Measurements from ENCODE around the gene ZBTB7C. TPM values are rescaled to one million over a fixed set of nuclear protein-coding genes. Genes with fewer than 3 reads are reported as not detected.

The ZBTB7C gene
- polyA plus RNA-seq, 2 of the 4 experiments (the other 2 are of a cell fraction) = 0.10 to 0.12 TPM

DNA sequence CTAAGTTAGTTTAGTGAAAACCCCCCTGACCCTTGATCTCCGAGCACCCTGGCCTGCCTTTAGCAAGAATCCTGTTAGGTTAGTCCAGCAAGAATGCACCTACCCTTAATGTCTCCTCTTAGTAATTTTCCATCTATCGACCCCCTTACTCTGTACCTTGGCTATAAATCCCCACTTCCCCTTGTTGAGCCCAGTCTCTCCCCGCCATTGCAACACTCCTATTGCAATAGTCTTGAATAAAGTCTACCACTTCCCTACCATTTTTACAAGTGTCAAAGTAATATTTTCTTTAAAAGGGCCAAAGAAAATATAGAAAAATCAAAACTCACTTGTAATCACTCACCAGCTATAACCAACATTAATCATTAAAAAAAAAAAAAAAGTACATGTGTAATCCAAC lies 4.2 kb upstream of the ZBTB7C start (continued):
- TF ChIP-seq, protein P1, sequence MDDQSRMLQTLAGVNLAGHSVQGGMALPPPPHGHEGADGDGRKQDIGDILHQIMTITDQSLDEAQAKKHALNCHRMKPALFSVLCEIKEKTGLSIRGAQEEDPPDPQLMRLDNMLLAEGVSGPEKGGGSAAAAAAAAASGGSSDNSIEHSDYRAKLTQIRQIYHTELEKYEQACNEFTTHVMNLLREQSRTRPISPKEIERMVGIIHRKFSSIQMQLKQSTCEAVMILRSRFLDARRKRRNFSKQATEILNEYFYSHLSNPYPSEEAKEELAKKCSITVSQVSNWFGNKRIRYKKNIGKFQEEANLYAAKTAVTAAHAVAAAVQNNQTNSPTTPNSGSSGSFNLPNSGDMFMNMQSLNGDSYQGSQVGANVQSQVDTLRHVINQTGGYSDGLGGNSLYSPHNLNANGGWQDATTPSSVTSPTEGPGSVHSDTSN (IDR thresholded peaks at IDR 0.05) = no peak
- TF ChIP-seq, protein P2, sequence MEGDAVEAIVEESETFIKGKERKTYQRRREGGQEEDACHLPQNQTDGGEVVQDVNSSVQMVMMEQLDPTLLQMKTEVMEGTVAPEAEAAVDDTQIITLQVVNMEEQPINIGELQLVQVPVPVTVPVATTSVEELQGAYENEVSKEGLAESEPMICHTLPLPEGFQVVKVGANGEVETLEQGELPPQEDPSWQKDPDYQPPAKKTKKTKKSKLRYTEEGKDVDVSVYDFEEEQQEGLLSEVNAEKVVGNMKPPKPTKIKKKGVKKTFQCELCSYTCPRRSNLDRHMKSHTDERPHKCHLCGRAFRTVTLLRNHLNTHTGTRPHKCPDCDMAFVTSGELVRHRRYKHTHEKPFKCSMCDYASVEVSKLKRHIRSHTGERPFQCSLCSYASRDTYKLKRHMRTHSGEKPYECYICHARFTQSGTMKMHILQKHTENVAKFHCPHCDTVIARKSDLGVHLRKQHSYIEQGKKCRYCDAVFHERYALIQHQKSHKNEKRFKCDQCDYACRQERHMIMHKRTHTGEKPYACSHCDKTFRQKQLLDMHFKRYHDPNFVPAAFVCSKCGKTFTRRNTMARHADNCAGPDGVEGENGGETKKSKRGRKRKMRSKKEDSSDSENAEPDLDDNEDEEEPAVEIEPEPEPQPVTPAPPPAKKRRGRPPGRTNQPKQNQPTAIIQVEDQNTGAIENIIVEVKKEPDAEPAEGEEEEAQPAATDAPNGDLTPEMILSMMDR (IDR thresholded peaks at IDR 0.05) = no peak

DNA sequence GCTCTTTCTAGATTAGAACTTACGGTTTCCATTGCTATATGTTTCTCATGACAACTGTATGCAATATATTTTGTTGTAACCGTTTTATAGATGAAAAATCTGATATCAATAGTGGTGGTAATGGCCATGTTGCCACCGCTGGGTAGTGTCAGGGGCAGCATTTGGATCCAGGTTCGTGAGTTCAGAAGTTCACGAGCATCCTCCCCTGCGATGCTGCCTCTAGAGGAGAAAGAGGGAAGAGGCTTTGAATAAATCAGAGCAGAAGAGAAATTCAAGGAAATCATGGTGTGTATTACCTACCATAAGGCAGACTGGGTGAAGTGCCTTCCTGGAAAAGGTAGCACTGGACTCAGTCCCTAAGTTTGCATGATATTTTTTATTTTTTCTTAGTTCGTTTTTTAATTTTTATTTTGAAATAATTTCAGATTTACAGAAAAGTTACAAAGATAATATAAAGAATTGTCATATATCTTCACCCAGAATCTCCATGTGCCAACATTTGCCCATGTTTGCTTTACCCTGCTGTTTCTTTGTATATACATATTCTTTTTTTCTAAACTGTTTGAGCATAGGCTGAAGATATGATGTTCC lies 3.3 kb upstream of the ZBTB7C start:
- WGBS (ENCODE audit: missing lambda C conversion rate) = 10% methylated on average over 7 of the region's 7 CpGs
- H3K27ac ChIP-seq = no peak overlapping the region
- DNase-seq (ENCODE audit: low read depth in 1 of 2, low spot score in 1 of 2) (peak; percentile 53 to 61), FAIRE-seq (no peak), ATAC-seq (peak; percentile 27 to 45; a peak in 4 of 6 replicates)
- ChIA-PET POLR2A (no interaction called here), CTCF (interaction anchor here (0.7 to 2.0 kb wide), 7 partner anchors 9 to 383 kb away, joined by 3 to 6 read pairs (median 4); no protein-coding TSS in a partner anchor)
- no peak overlapping the region for H3K4me3 ChIP-seq
- H3K9me3 ChIP-seq = no peaks in the 10 kb centered on the region
- H3K4me1 ChIP-seq = no peaks in the 10 kb centered on the region
- TF ChIP-seq, protein P2 (IDR thresholded peaks at IDR 0.05) = peak; percentile 44; the same call in 2 of the 3 replicates
- TF ChIP-seq SMC3 (IDR thresholded peaks at IDR 0.05) (0 out of 3 replicates have a peak, but pooled peaks have one; percentile 16), RAD21 (conservative IDR thresholded peaks at IDR 0.05 in 1 of 2, IDR thresholded peaks at IDR 0.05 in 1 of 2) (peak in 1 of 2 experiments; percentile 37; a peak in 2 of 5 replicates), KDM1A (IDR thresholded peaks at IDR 0.05; ENCODE audit: low read depth) (no peak)
- H3K4me2 ChIP-seq = no peak overlapping the region

DNA sequence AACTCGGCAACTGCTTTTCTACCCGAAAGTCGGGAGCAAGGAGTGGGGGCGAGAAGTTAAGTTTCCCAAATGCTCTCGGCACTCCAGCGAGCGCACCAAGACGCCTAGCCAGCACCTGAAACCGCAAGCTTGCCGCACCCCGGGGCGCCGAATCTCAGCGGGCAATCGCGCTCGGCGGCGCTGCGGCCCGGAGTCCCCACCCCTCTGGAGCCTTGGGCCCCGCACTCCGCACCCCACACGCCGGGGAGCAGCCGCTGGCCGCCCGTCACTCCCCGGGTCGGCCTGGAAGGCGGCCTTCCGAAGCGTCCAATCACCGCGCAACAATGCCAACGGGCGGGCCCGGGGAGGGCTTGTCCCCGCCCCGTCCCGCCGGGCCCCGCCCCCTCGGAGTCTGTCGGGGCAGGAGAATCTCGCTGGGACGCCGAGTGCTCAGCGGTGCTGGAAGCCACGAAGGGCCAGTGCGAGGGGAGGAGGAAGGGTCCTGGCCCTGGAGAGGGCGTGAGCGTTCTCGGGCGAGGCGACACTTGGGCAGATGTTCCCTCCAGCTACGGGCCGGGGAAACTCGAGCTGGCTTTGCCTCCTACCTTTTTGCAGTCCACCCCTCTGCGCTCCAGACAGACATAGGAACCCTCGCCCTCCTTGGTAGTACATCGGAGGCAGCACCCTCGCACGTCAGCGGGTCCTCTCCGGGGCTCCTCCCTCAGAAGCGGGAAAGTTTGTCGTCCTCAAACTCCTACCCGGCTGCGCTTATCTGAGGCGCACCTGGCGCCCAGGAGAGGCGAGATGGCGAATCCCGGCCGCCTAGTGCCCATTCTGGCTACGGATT lies 1.1 kb upstream of the ZBTB7C start:
- Histone ChIP-seq H3K4me1 (peaks cover 4% of the 10 kb centered on the region), H3K27ac (peak overlapping the region in 1 of 2 experiments; percentile 60; a peak in 3 of 6 replicates), H3K4me2 (peak overlapping the region; percentile 91), H3K9me3 (no peaks in the 10 kb centered on the region), H3K4me3 (peak overlapping the region; percentile 78)
- DNase-seq (ENCODE audit: low read depth in 1 of 2, low spot score in 1 of 2) = peak; percentile 56 to 80
- peak; percentile 86 to 98 for ATAC-seq
- 2% methylated on average over 17 of the region's 77 CpGs for WGBS (ENCODE audit: missing lambda C conversion rate)
- FAIRE-seq = no peak
- ChIA-PET POLR2A (no interaction called here), CTCF (interaction anchor here (1.2 to 2.0 kb wide), 2 partner anchors 11 to 381 kb away, joined by 3 to 5 read pairs; no protein-coding TSS in a partner anchor)
- peak; percentile 44; the same call in 1 of the 2 replicates for TF ChIP-seq RNF2 (IDR thresholded peaks at IDR 0.05; ENCODE audit: borderline replicate concordance, low read depth)
- TF ChIP-seq ZSCAN20 (CRISPR knock-in tag; IDR thresholded peaks at IDR 0.05) = no peak

DNA sequence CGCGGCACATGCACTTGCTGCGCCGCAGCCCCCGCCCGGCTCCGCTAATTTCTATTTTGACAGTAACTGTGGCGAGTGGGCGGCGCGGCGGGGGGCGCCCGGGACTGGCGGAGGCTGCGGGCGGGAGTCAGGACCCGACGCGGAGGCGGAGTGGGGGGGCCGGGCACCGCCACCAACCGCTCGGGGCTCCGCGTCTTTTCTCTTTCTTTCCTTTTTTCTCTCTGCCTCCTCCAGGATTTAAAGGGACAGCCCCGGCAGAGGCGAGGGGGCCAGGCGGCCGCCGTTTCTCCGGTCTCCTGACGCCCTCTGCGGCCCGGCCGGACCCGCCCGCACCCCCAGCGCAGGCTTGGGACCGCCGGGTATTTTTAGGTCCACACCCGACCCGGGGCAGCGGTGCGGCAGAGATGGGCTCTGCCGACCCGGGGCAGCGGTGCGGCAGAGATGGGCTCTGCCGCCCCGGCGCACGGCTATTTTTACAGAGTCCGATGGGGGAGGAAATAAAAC lies 460 bp upstream of the ZBTB7C start:
- DNase-seq (ENCODE audit: low read depth in 1 of 2, low spot score in 1 of 2) (no peak), ATAC-seq (peak; percentile 42 to 46; a peak in 5 of 6 replicates), FAIRE-seq (no peak)
- Histone ChIP-seq H3K4me3 (peak overlapping the region; percentile 78), H3K9me3 (no peaks in the 10 kb centered on the region), H3K4me1 (peaks cover 10% of the 10 kb centered on the region), H3K27ac (peak overlapping the region in 1 of 2 experiments; percentile 60; a peak in 4 of 6 replicates), H3K4me2 (peak overlapping the region; percentile 91)
- CTCF ChIA-PET = interaction anchor here (1.2 kb wide), 1 partner anchor 12 kb away, joined by 3 read pairs; no protein-coding TSS in a partner anchor
- WGBS (ENCODE audit: missing lambda C conversion rate) = 0% methylated on average over 24 of the region's 55 CpGs
- POLR2A ChIA-PET = no interaction called here
- TF ChIP-seq GATA3 (IDR thresholded peaks at IDR 0.05; ENCODE audit: borderline replicate concordance) (no peak), CHD2 (IDR thresholded peaks at IDR 0.05; ENCODE audit: low read length, partially characterized antibody) (no peak), CBX8 (IDR thresholded peaks at IDR 0.05) (no peak), ZSCAN20 (CRISPR knock-in tag; IDR thresholded peaks at IDR 0.05) (no peak), EP300 (IDR thresholded peaks at IDR 0.05) (no peak), EHMT2 (IDR thresholded peaks at IDR 0.05; ENCODE audit: low read depth) (no peak), PHF8 (IDR thresholded peaks at IDR 0.05; ENCODE audit: borderline replicate concordance, low read depth) (no peak), NFE2L2 (conservative IDR thresholded peaks at IDR 0.05; ENCODE audit: low read length) (no peak), BHLHE40 (IDR thresholded peaks at IDR 0.05; ENCODE audit: low read depth, low read length) (no peak), ZFP36 (IDR thresholded peaks at IDR 0.05; ENCODE audit: borderline replicate concordance, partially characterized antibody) (no peak), MYC (IDR thresholded peaks at IDR 0.05; ENCODE audit: borderline replicate concordance, low read length) (no peak), JUNB (IDR thresholded peaks at IDR 0.05) (no peak), POLR2AphosphoS2 (conservative IDR thresholded peaks at IDR 0.05; ENCODE audit: low read length) (no peak)
- TF ChIP-seq, protein P3, sequence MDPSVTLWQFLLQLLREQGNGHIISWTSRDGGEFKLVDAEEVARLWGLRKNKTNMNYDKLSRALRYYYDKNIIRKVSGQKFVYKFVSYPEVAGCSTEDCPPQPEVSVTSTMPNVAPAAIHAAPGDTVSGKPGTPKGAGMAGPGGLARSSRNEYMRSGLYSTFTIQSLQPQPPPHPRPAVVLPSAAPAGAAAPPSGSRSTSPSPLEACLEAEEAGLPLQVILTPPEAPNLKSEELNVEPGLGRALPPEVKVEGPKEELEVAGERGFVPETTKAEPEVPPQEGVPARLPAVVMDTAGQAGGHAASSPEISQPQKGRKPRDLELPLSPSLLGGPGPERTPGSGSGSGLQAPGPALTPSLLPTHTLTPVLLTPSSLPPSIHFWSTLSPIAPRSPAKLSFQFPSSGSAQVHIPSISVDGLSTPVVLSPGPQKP (IDR thresholded peaks at IDR 0.05; ENCODE audit: low read depth, low read length) = no peak
- TF ChIP-seq, protein P4, sequence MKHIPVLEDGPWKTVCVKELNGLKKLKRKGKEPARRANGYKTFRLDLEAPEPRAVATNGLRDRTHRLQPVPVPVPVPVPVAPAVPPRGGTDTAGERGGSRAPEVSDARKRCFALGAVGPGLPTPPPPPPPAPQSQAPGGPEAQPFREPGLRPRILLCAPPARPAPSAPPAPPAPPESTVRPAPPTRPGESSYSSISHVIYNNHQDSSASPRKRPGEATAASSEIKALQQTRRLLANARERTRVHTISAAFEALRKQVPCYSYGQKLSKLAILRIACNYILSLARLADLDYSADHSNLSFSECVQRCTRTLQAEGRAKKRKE (CRISPR knock-in tag; IDR thresholded peaks at IDR 0.05; ENCODE audit: low read depth) = no peak

Measured in A549 (cell line).